ENCODE measurements around the gene SOX10.

The SOX10 gene

GRCh38 chr22:37975153-37975552 is 9.2 kb downstream of the SOX10 start:
- H3K4me3 ChIP-seq (ENCODE audit: low read length) = no peak overlapping the region
- DNase-seq (ENCODE audit: low read depth) = no peak
- no peak for TF ChIP-seq CTCF (conservative IDR thresholded peaks at IDR 0.05; ENCODE audit: low read depth, low read length)

GRCh38 chr22:37973271-37974170 is 10.8 kb downstream of the SOX10 start:
- no peak for DNase-seq (ENCODE audit: low read depth)
- H3K4me3 ChIP-seq (ENCODE audit: low read length) = no peak overlapping the region
- TF ChIP-seq CTCF (conservative IDR thresholded peaks at IDR 0.05; ENCODE audit: low read depth, low read length) = no peak

GRCh38 chr22:37972527-37972926 is 11.8 kb downstream of the SOX10 start:
- no peak for DNase-seq (ENCODE audit: low read depth)
- TF ChIP-seq CTCF (conservative IDR thresholded peaks at IDR 0.05; ENCODE audit: low read depth, low read length) = no peak

GRCh38 chr22:37971475-37972434 is 12.6 kb downstream of the SOX10 start:
- no peak for TF ChIP-seq CTCF (conservative IDR thresholded peaks at IDR 0.05; ENCODE audit: low read depth, low read length)
- H3K4me3 ChIP-seq (ENCODE audit: low read length) = no peak overlapping the region
- no peak for DNase-seq (ENCODE audit: low read depth)

More at GRCh38 chr22:37972527-37972926, 11.8 kb downstream of the SOX10 start:
- H3K4me3 ChIP-seq (ENCODE audit: low read length) = no peak overlapping the region

- H3K4me3 ChIP-seq (ENCODE audit: low read length) = no peak overlapping the region
- DNase-seq (ENCODE audit: low read depth) = no peak
- no peak for TF ChIP-seq CTCF (conservative IDR thresholded peaks at IDR 0.05; ENCODE audit: low read depth, low read length)
Measured at GRCh38 chr22:37970864-37971263, 13.5 kb downstream of the SOX10 start.

- H3K4me3 ChIP-seq (ENCODE audit: low read length) = no peak overlapping the region
- no peak for DNase-seq (ENCODE audit: low read depth)
- no peak for TF ChIP-seq CTCF (conservative IDR thresholded peaks at IDR 0.05; ENCODE audit: low read depth, low read length)
Measured at GRCh38 chr22:37968452-37969251, 15.7 kb downstream of the SOX10 start.

Measured in retinal pigment epithelial cell (primary cell).